ENCODE data around the gene PDE7B.

DNA sequence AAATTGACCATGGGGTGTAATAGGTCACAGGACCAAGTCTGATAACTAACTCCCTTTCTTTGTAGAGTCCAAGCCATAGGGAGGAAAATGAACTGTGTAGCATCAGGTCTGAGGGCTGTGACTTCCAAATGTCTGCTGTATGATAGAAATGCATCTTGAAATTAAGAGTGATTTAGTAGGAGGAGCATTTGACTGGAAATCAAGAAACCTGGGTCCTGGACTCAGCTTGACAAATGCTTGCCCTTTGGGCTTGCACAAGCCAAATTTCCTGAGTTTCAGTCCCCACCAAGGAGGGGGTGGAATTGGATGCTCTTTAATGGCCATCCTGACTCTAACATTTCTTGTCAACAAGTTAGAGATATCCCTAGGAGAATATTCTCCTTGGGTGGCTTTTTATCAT is 187.0 kb downstream of the PDE7B start:
- TF ChIP-seq, protein P1, sequence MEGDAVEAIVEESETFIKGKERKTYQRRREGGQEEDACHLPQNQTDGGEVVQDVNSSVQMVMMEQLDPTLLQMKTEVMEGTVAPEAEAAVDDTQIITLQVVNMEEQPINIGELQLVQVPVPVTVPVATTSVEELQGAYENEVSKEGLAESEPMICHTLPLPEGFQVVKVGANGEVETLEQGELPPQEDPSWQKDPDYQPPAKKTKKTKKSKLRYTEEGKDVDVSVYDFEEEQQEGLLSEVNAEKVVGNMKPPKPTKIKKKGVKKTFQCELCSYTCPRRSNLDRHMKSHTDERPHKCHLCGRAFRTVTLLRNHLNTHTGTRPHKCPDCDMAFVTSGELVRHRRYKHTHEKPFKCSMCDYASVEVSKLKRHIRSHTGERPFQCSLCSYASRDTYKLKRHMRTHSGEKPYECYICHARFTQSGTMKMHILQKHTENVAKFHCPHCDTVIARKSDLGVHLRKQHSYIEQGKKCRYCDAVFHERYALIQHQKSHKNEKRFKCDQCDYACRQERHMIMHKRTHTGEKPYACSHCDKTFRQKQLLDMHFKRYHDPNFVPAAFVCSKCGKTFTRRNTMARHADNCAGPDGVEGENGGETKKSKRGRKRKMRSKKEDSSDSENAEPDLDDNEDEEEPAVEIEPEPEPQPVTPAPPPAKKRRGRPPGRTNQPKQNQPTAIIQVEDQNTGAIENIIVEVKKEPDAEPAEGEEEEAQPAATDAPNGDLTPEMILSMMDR (IDR thresholded peaks at IDR 0.05) = no peak
- no peak for TF ChIP-seq POLR2A (IDR thresholded peaks at IDR 0.05)

All from uterus (tissue), 2 donors.